Measurements from ENCODE around the gene TENM4.

DNA sequence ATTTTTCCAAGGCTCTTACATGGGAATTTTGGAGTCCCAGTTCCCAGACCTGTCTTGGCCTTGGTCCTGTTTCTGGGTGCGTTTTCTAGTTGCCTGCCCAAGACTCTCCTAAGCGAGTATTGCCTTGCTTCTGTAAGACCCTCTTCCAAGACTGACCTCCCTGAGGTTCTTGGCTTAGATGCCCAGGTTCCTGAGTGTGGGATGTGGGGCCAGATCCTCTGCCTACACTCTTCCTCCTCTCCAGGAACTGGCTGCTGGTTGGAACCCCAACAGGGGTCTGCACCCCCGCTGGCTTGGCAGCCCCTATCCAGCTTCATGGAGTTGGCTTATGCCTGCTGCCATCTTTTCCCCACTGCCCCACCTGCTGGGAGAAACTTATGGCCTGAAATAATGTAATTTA, 429.5 kb downstream of the TENM4 start:
- TF ChIP-seq EZH2 (IDR thresholded peaks at IDR 0.05) (no peak), POLR2AphosphoS5 (IDR thresholded peaks at IDR 0.05; ENCODE audit: borderline replicate concordance, low read depth, low read length) (no peak), FOXP2 (optimal IDR thresholded peaks at IDR 0.05; ENCODE audit: control extremely low read depth, extremely low read length, insufficient read depth) (no peak)
